GM19025 (cell line): ENCODE measurements around the gene EMC1.
"Not testable (repeated sequence)": the region's sequence is repeated elsewhere in the genome, so short reads cannot be mapped to it uniquely, and the experiment has no call there.

ENCODE experiments used
- ATAC-seq: cut with Tn5 transposase; IDR thresholded peaks from one replicate; pipeline ENCODE4 v1.9.1; 2021; ENCODE audit warnings: mild to moderate bottlenecking, low read depth, moderate library complexity; ENCODE audit not compliant: unreplicated experiment

EMC1 gene

DNA sequence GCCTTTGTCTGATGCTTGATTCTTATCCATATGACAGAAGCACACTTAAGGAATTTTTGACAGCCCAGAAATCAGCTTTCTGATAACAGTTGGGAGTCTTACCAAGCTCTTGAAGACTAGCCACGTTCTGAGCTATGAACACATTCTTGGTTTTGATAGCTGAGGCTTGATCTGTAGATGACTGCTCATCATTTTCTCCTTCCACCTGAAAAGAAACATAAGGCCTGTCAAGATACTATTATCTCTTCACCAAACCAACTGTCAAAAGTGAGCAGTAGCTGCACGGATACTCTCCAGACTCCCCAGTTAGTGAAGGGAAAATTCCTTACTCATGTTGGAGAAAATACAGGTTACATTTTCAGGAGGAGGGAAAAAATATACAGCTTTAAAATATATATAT lies 53.5 kb downstream of the EMC1 start:
- no peak for ATAC-seq

DNA sequence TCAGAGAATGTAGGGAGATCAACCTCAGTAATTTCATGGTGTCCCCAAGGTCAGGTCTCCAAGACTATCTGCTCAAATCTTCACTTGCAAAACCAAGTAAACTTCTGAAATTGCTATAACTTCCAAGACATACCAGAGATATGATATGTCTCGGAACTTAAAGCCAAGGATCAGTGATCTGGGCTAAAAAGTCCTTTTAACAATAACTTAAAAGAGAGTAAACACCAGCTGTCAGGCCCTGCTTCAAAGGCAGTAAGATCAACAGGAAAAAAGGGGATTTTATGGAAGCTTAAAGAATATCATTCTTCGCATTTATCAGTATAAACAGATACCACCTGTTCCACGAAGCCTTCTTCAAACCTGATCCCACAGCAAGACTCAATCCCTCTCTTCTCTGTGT lies 55.0 kb downstream of the EMC1 start:
- no peak for ATAC-seq

DNA sequence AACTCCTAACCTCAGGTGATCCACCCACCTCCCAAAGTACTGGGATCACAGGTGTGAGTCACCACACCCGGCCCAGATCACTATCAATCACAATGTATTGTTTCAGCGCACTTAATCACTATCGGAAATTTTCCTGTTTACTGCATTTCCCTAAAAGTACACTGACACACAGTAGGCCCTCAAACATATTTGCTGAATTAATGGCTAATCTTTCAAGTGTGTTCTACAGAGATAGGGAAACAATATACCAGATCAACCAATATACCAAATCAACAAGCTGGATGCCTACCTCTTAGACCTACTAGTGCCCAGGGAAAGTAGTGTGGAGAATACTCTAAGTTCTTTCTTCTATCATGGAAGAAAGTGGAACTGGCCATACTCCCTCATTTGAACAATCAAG lies 58.3 kb downstream of the EMC1 start:
- no peak for ATAC-seq

- no peak for ATAC-seq
These were observed 59.5 kb downstream of the EMC1 start for GRCh38 chr1:19191811-19192210.

DNA sequence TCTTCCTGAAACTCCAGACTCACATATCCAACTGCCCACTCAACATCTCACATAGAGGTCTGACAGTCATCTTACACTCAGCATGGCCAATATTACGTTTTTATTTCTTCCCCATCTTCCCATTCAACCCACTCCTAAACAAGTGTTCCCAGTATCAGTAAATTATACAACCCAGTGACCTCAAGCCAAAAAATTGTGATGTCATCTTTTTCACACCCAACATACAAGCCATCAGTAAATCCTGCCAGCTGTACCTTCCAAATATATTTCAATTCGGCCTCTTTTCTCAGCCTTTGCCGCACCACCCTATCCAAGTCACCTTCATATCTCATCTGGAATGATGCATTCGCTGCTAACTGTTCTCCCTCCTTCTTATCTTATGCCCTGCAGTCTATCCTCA lies 60.9 kb downstream of the EMC1 start:
- no peak for ATAC-seq

DNA sequence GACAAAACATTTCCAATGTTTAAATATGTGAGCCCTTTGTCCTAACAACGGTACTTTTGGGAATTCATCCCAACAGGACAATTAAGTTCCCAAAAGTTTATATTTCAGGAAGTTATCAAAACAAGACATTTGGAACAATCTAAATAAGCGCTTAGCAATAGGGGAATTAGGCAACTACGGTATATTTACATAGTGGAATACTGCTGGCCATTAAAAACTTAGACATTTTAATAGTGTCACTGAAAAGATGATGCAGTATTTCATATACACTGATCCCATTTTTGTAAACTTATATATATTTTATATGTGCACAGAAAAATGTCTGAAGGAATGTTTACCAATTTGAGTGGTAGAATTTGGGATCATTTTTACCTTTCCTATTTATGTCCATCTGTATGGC lies 62.1 kb downstream of the EMC1 start:
- no peak for ATAC-seq

GRCh38 chr1:19187852-19188251 lies 63.5 kb downstream of the EMC1 start:
- ATAC-seq = no peak

GRCh38 chr1:19186001-19186400 lies 65.3 kb downstream of the EMC1 start:
- ATAC-seq = no peak

- ATAC-seq = no peak
These were observed 69.1 kb downstream of the EMC1 start for GRCh38 chr1:19182223-19182622.

DNA sequence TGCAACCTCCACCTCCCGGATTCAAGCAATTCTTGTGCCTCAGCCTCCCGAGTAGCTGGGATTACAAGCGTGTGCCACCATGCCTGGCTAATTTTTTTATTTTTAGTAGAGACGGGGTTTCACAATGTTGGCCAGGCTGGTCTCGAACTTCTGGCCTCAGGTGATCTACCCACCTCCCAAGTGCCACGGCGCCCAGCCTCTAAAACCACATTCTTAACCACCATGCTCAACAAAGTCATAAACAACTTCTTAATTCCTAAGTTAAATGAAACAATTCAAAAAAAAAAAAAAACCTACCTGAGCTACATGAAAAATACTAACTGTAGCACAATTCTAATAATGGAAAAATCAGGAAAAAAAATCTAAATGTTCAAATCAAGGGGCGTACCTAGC lies 71.1 kb downstream of the EMC1 start:
- ATAC-seq = not testable (repeated sequence)

- ATAC-seq = no peak
These were observed 71.6 kb downstream of the EMC1 start for GRCh38 chr1:19179597-19180264.

- ATAC-seq = no peak
These were observed 72.5 kb downstream of the EMC1 start for GRCh38 chr1:19178734-19179398.

DNA sequence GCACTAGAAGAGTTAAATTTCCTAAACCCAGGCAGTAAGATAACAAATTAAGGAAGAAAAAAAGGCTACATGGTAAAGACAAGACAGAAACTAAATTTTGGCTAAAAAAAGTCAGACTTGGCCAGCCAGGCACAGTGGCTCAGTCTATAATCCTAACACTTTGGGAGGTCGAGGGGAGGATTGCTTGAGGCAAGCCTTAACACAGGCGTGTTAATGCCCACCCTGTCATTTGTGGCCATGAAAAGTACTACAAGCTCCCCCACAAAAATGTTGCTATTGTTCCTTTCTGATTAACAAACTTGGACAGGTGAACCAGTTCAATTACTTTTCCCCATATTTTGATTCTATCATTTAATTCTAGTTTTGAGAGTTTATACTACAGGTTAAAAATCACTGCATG lies 73.5 kb downstream of the EMC1 start:
- no peak for ATAC-seq

GRCh38 chr1:19169642-19170041 lies 81.7 kb downstream of the EMC1 start:
- no peak for ATAC-seq

- ATAC-seq = no peak
These were observed 84.2 kb downstream of the EMC1 start for GRCh38 chr1:19167140-19167539.

DNA sequence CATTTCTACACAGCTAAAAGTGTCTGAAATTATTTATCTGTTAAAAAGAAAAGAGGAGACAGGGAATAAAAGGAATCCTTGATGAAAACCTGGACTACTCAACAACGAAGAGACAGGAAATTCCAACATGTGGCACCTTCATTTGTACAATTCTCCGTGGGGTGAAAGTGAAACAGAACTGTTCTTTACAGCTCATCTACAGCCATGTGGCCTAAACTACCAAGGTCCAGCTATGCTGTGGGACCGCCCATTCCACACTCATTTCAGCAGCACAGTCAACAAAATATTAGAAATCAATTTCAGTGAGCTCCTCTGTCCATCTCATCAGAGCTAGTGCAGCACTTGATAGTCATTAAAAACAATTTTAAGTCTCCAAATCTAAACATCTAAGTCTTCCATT lies 85.3 kb downstream of the EMC1 start:
- ATAC-seq = no peak
